Smooth muscle cell (in vitro differentiated cells): ENCODE measurements around the gene KCNJ4. TPM values are rescaled to one million over a fixed set of nuclear protein-coding genes. Genes with fewer than 3 reads are reported as not detected.

Experiments
- DNase-seq: peaks from one replicate; lab custom pipeline; 2025; ENCODE audit not compliant: unreplicated experiment; lab: John Stamatoyannopoulos, UW
- H2AFZ ChIP-seq: fragments of 200-600 bp; sonication (generic); 2 replicates; pipeline ENCODE4 v1.6.0; 2016; ENCODE audit warnings: antibody characterized with exemption, low read depth, mild to moderate bottlenecking
- H3F3A ChIP-seq: fragments of 200-600 bp; sonication (generic); 2 replicates; pipeline ENCODE4 v1.6.0; 2017; ENCODE audit warnings: antibody characterized with exemption, low read depth
- H3K27ac ChIP-seq: fragments of 200-600 bp; sonication (generic); 2 replicates; pipeline ENCODE4 v1.5.1; 2016; ENCODE audit warnings: low read depth, mild to moderate bottlenecking
- H3K27me3 ChIP-seq: fragments of 200-600 bp; sonication (generic); 2 replicates; pipeline ENCODE4 v1.6.1; 2016; ENCODE audit warnings: low read depth, mild to moderate bottlenecking
- H3K36me3 ChIP-seq: fragments of 200-600 bp; sonication (generic); 2 replicates; pipeline ENCODE4 v1.5.1; 2016; ENCODE audit warnings: low read depth
- H3K4me1 ChIP-seq: fragments of 200-600 bp; sonication (generic); 2 replicates; pipeline ENCODE4 v1.5.1; 2016; ENCODE audit warnings: low read depth
- H3K4me2 ChIP-seq: fragments of 200-600 bp; sonication (generic); 2 replicates; pipeline ENCODE4 v1.6.0; 2016; ENCODE audit warnings: mild to moderate bottlenecking
- H3K4me3 ChIP-seq: fragments of 200-600 bp; sonication (generic); 2 replicates; pipeline ENCODE4 v1.5.1; 2016; ENCODE audit warnings: mild to moderate bottlenecking
- H3K79me2 ChIP-seq: fragments of 200-600 bp; sonication (generic); 2 replicates; pipeline ENCODE4 v1.6.0; 2016; ENCODE audit warnings: low read depth, mild to moderate bottlenecking
- H3K9ac ChIP-seq: fragments of 200-600 bp; sonication (generic); 2 replicates; pipeline ENCODE4 v1.6.0; 2016; ENCODE audit warnings: low read depth
- H3K9me3 ChIP-seq: fragments of 200-600 bp; sonication (generic); replicated peaks from 2 replicates; pipeline ENCODE4 v1.5.1; 2016; ENCODE audit warnings: low read depth
- H4K20me1 ChIP-seq: fragments of 200-600 bp; sonication (generic); 2 replicates; pipeline ENCODE4 v1.6.0; 2016; ENCODE audit warnings: low read depth
- WGBS: methylation state at CpG from one replicate; pipeline ENCODE4 v1.1.7; 2016; ENCODE audit warnings: low lambda C conversion rate; 5-methylcytosine and 5-hydroxymethylcytosine counted together
- polyA plus RNA-seq: library from polyadenylated mRNA; unstranded; fragments of >200 nt; fragmentation: Nextera tagmentation; extraction: Ambion mirVana; gene quantifications from 2 replicates; pipeline ENCODE4 v1.2.1, GENCODE V29; 2016
- total RNA-seq: library from RNA; depleted of rRNA; stranded (reverse); fragments of >200 nt; gene quantifications from 2 replicates; pipeline ENCODE4 v1.2.3, GENCODE V29; 2014
- TF ChIP-seq, protein P1 (sequence below): fragments of 200-600 bp; sonication (generic); IDR thresholded peaks from 2 replicates; pipeline ENCODE4 v1.5.1; 2017; ENCODE audit warnings: borderline replicate concordance, mild to moderate bottlenecking, antibody characterized with exemption; ENCODE audit not compliant: insufficient read depth, poor library complexity, severe bottlenecking

The KCNJ4 gene
- total and polyA plus RNA-seq, 2 experiments from 2014 or later, result not detected

DNA sequence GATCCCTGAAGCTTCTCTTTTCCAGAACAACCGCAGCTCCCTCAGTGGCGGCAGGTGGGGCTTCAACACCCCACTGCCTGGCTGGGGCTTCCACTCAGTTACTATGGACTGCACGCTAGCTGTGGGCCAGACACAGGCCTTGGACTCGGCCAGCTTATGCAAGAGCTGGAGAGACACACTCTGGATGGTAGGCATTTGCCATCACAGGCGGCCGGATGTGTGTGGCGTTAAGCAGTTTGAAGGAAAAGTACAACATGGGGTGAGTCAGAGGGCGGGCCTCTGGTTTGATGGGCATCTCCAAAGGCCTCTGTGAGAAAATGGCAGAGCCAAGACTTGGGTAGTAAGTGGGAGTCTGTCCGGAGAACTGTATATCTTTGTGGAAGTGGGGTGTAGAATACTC, 17.6 kb downstream of the KCNJ4 start:
- TF ChIP-seq, protein P1, sequence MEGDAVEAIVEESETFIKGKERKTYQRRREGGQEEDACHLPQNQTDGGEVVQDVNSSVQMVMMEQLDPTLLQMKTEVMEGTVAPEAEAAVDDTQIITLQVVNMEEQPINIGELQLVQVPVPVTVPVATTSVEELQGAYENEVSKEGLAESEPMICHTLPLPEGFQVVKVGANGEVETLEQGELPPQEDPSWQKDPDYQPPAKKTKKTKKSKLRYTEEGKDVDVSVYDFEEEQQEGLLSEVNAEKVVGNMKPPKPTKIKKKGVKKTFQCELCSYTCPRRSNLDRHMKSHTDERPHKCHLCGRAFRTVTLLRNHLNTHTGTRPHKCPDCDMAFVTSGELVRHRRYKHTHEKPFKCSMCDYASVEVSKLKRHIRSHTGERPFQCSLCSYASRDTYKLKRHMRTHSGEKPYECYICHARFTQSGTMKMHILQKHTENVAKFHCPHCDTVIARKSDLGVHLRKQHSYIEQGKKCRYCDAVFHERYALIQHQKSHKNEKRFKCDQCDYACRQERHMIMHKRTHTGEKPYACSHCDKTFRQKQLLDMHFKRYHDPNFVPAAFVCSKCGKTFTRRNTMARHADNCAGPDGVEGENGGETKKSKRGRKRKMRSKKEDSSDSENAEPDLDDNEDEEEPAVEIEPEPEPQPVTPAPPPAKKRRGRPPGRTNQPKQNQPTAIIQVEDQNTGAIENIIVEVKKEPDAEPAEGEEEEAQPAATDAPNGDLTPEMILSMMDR, result no peak
- no peaks in the 10 kb centered on the region for H3K27me3 ChIP-seq
- H3K4me2 ChIP-seq, result no peak overlapping the region
- no peak overlapping the region for H3K4me3 ChIP-seq
- no peak overlapping the region for H3K27ac ChIP-seq
- H2AFZ ChIP-seq, result no peak overlapping the region
- no peaks in the 10 kb centered on the region for H3K9me3 ChIP-seq
- no peaks in the 10 kb centered on the region for H3K36me3 ChIP-seq
- H3K9ac ChIP-seq, result no peak overlapping the region
- H3K4me1 ChIP-seq, result no peaks in the 10 kb centered on the region
- 84% methylated on average over 9 of the region's 9 CpGs for WGBS
- DNase-seq, result no peak
- H3K79me2 ChIP-seq, result no peaks in the 10 kb centered on the region
- H4K20me1 ChIP-seq, result no peaks in the 10 kb centered on the region
- H3F3A ChIP-seq, result no peaks in the 10 kb centered on the region

- Histone ChIP-seq H3K4me2 (no peak overlapping the region), H3K36me3 (no peaks in the 10 kb centered on the region), H3K4me1 (no peaks in the 10 kb centered on the region), H4K20me1 (no peaks in the 10 kb centered on the region), H2AFZ (no peak overlapping the region), H3K9me3 (no peaks in the 10 kb centered on the region), H3K27ac (no peak overlapping the region), H3K79me2 (no peaks in the 10 kb centered on the region), H3K9ac (no peak overlapping the region), H3K27me3 (no peaks in the 10 kb centered on the region), H3K4me3 (no peak overlapping the region), H3F3A (no peaks in the 10 kb centered on the region)
- DNase-seq, result no peak
- 95% methylated on average over 15 of the region's 15 CpGs for WGBS
- TF ChIP-seq, protein P1, result no peak
Measured at GRCh38 chr22:38436629-38437395, 18.2 kb downstream of the KCNJ4 start.

GRCh38 chr22:38435965-38436364, 19.0 kb downstream of the KCNJ4 start:
- Histone ChIP-seq H3K4me3 (no peak overlapping the region), H3K36me3 (no peaks in the 10 kb centered on the region), H3K4me2 (no peak overlapping the region), H3K9ac (no peak overlapping the region), H3K27me3 (no peaks in the 10 kb centered on the region), H3K9me3 (no peaks in the 10 kb centered on the region), H3K79me2 (no peaks in the 10 kb centered on the region), H3K4me1 (no peaks in the 10 kb centered on the region), H4K20me1 (no peaks in the 10 kb centered on the region), H3F3A (no peaks in the 10 kb centered on the region), H2AFZ (no peak overlapping the region), H3K27ac (no peak overlapping the region)
- TF ChIP-seq, protein P1, result no peak
- DNase-seq, result no peak
- WGBS, result 76% methylated on average over 4 of the region's 4 CpGs

DNA sequence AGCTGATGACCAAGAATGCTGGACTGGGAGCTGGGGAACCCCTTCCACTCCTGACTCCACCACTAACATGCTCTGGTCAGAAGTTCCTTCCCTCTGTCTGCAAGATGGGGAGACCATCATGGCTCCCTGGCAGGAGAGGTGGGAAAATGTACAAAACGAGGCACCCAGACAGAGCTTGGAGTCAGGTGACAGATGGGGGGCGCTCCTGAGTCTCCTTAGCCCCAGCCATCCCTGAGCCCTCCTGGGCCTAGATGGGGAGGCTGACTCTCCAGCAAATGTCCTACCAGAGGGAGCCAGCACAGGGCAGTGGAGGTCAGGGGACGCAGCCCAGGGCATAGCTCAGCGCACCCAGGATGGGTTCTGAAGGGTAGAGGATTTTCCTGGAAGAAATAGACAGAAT, 20.0 kb downstream of the KCNJ4 start:
- TF ChIP-seq, protein P1, result no peak
- no peaks in the 10 kb centered on the region for H3F3A ChIP-seq
- H3K36me3 ChIP-seq, result no peaks in the 10 kb centered on the region
- H3K4me2 ChIP-seq, result no peak overlapping the region
- no peaks in the 10 kb centered on the region for H3K79me2 ChIP-seq
- 67% methylated on average over 4 of the region's 4 CpGs for WGBS
- H3K9me3 ChIP-seq, result no peaks in the 10 kb centered on the region
- H2AFZ ChIP-seq, result no peak overlapping the region
- no peaks in the 10 kb centered on the region for H4K20me1 ChIP-seq
- H3K27me3 ChIP-seq, result no peaks in the 10 kb centered on the region
- no peak overlapping the region for H3K27ac ChIP-seq
- no peak overlapping the region for H3K9ac ChIP-seq
- H3K4me1 ChIP-seq, result no peaks in the 10 kb centered on the region
- no peak overlapping the region for H3K4me3 ChIP-seq
- DNase-seq, result no peak
